GM23338 (cell line): ENCODE data around the gene SCO2. TPM values are rescaled to one million over a fixed set of nuclear protein-coding genes. Genes with fewer than 3 reads are reported as not detected.

Source experiments
- ATAC-seq: fragments of 200-7000 bp; cut with Tn5 transposase; 3 replicates; pipeline ENCODE4 v1.9.1; 2020
- DNase-seq: peaks from one replicate; pipeline ENCODE4 v3.0.0-alpha.2; 2015; ENCODE audit warnings: low spot score
- H2AFZ ChIP-seq: fragments of 200-600 bp; sonication (generic); 2 replicates; pipeline ENCODE4 v1.8.0; 2016; ENCODE audit warnings: antibody characterized with exemption, mild to moderate bottlenecking, moderate library complexity
- H3F3A ChIP-seq: fragments of 200-600 bp; sonication (generic); replicated peaks from 2 replicates; pipeline ENCODE4 v1.8.0; 2017; ENCODE audit warnings: antibody characterized with exemption, mixed run types, low read depth
- H3K27ac ChIP-seq: fragments of 200-600 bp; sonication (generic); 2 replicates; pipeline ENCODE4 v1.6.1; 2016; ENCODE audit warnings: low read depth
- H3K27me3 ChIP-seq: fragments of 200-600 bp; sonication (generic); 2 replicates; pipeline ENCODE4 v1.8.0; 2016; ENCODE audit warnings: mild to moderate bottlenecking, mixed run types, moderate library complexity; ENCODE audit not compliant: insufficient read depth
- H3K36me3 ChIP-seq: fragments of 200-600 bp; sonication (generic); 2 replicates; pipeline ENCODE4 v1.8.0; 2016; ENCODE audit warnings: mild to moderate bottlenecking; ENCODE audit not compliant: insufficient read depth
- H3K4me1 ChIP-seq: fragments of 200-600 bp; sonication (generic); 2 replicates; pipeline ENCODE4 v1.8.0; 2016; ENCODE audit warnings: mild to moderate bottlenecking, moderate library complexity; ENCODE audit not compliant: insufficient read depth
- H3K4me2 ChIP-seq: fragments of 200-600 bp; sonication (generic); 2 replicates; pipeline ENCODE4 v1.7.1; 2017; ENCODE audit warnings: mixed run types
- H3K4me3 ChIP-seq: fragments of 200-600 bp; sonication (generic); 2 replicates; pipeline ENCODE4 v1.6.1; 2016; ENCODE audit warnings: mixed run types
- H3K79me2 ChIP-seq: fragments of 200-600 bp; sonication (generic); replicated peaks from 2 replicates; pipeline ENCODE4 v1.8.0; 2017; ENCODE audit warnings: mild to moderate bottlenecking; ENCODE audit not compliant: insufficient read depth
- H3K9me2 ChIP-seq: fragments of 200-600 bp; sonication (generic); 2 replicates; pipeline ENCODE4 v1.8.0; 2017; ENCODE audit not compliant: insufficient read depth
- H4K20me1 ChIP-seq: fragments of 200-600 bp; sonication (generic); replicated peaks from 2 replicates; pipeline ENCODE4 v1.8.0; 2017; ENCODE audit warnings: mild to moderate bottlenecking; ENCODE audit not compliant: insufficient read depth
- H3K27ac Mint-ChIP-seq: 2 replicates; pipeline ENCODE4 v1.8.0; 2020; ENCODE audit warnings: inconsistent platforms, mild to moderate bottlenecking, moderate library complexity, mixed read lengths
- H3K27me3 Mint-ChIP-seq: 3 replicates; pipeline ENCODE4 v1.8.0; 2022; ENCODE audit warnings: low read depth, mild to moderate bottlenecking, moderate library complexity, mixed read lengths, inconsistent platforms; ENCODE audit not compliant: insufficient read depth, poor library complexity
- H3K36me3 Mint-ChIP-seq: 3 replicates; pipeline ENCODE4 v1.8.0; 2021; ENCODE audit warnings: low read depth, mild to moderate bottlenecking, inconsistent platforms, moderate library complexity, mixed read lengths
- H3K4me1 Mint-ChIP-seq: 3 replicates; pipeline ENCODE4 v1.8.0; 2020; ENCODE audit warnings: mild to moderate bottlenecking, inconsistent platforms, mixed read lengths
- H3K4me3 Mint-ChIP-seq: 3 replicates; pipeline ENCODE4 v1.8.0; 2021; ENCODE audit warnings: moderate library complexity, mild to moderate bottlenecking, inconsistent platforms, mixed read lengths
- H3K9me3 Mint-ChIP-seq: 3 replicates; pipeline ENCODE4 v1.8.0; 2020; ENCODE audit warnings: moderate library complexity, mild to moderate bottlenecking, inconsistent platforms, mixed read lengths
- CREB1 ChIP-seq: fragments of 250-450 bp; sonication (Bioruptor Pico); IDR thresholded peaks from 2 replicates; pipeline ENCODE4 v1.5.0; 2020; ENCODE audit warnings: low read depth, mild to moderate bottlenecking, moderate library complexity
- CTCF ChIP-seq, 2 experiments: fragments of 200-600 bp in 1 of 2; sonication (generic) in 1 of 2; conservative IDR thresholded peaks; 2 replicates each; pipeline versions ENCODE4 v1.5.1 to v1.6.1; 2016 to 2017; ENCODE audit warnings: antibody characterized with exemption in 2 of 2, low read depth in 2 of 2, mild to moderate bottlenecking in 2 of 2, moderate library complexity in 1 of 2
- EZH2 ChIP-seq: fragments of 200-600 bp; sonication (generic); IDR thresholded peaks from one replicate; pipeline ENCODE4 v1.8.0; 2017; ENCODE audit warnings: antibody characterized with exemption, mild to moderate bottlenecking, low read depth; ENCODE audit not compliant: unreplicated experiment
- EZH2phosphoT487 ChIP-seq: fragments of 200-600 bp; sonication (generic); IDR thresholded peaks from one replicate; pipeline ENCODE4 v1.8.1; 2018; ENCODE audit warnings: antibody characterized with exemption; ENCODE audit not compliant: unreplicated experiment
- JUNB ChIP-seq: IDR thresholded peaks from one replicate; pipeline ENCODE4 v1.6.1; 2016; ENCODE audit warnings: antibody characterized with exemption; ENCODE audit not compliant: unreplicated experiment
- NANOG ChIP-seq: IDR thresholded peaks from 2 replicates; pipeline ENCODE4 v1.6.1; 2016; ENCODE audit warnings: antibody characterized with exemption, borderline replicate concordance
- POLR2AphosphoS5 ChIP-seq: IDR thresholded peaks from 2 replicates; pipeline ENCODE4 v1.6.1; 2016; ENCODE audit warnings: antibody characterized with exemption, low read depth
- REST ChIP-seq: IDR thresholded peaks from one replicate; pipeline ENCODE4 v1.6.1; 2018; ENCODE audit warnings: antibody characterized with exemption; ENCODE audit not compliant: unreplicated experiment
- STAT1 ChIP-seq: IDR thresholded peaks from one replicate; pipeline ENCODE4 v1.6.1; 2016; ENCODE audit warnings: antibody characterized with exemption; ENCODE audit not compliant: unreplicated experiment
- ZNF114 ChIP-seq: fragments of 250-450 bp; sonication (Bioruptor Pico); IDR thresholded peaks from 2 replicates; pipeline ENCODE4 v1.5.0; 2020; ENCODE audit warnings: mild to moderate bottlenecking, moderate library complexity
- ZNF331 ChIP-seq: fragments of 250-450 bp; sonication (Bioruptor Pico); IDR thresholded peaks from 2 replicates; pipeline ENCODE4 v1.5.0; 2020; ENCODE audit warnings: low read depth, mild to moderate bottlenecking, moderate library complexity
- polyA plus RNA-seq: library from polyadenylated mRNA; unstranded; fragments of >200 nt; fragmentation: Nextera tagmentation; extraction: Ambion mirVana; gene quantifications from 2 replicates; pipeline ENCODE4 v1.2.1, GENCODE V29; 2016
- total RNA-seq: library from RNA; depleted of rRNA; stranded (reverse); fragments of >200 nt; shearing (Covaris generic); gene quantifications from 2 replicates; pipeline ENCODE4 v1.2.3, GENCODE V29; 2014
- TF ChIP-seq, protein P1 (sequence below): fragments of 250-450 bp; sonication (Bioruptor Pico); IDR thresholded peaks from 2 replicates; pipeline ENCODE4 v1.5.0; 2020; ENCODE audit warnings: mild to moderate bottlenecking, moderate library complexity
- TF ChIP-seq, protein P2 (sequence below): IDR thresholded peaks from 2 replicates; pipeline ENCODE4 v1.6.1; 2016; ENCODE audit warnings: antibody characterized with exemption

Gene SCO2
- total and polyA plus RNA-seq, 2 experiments from 2014 or later, result 2.6 to 4.9 TPM

DNA sequence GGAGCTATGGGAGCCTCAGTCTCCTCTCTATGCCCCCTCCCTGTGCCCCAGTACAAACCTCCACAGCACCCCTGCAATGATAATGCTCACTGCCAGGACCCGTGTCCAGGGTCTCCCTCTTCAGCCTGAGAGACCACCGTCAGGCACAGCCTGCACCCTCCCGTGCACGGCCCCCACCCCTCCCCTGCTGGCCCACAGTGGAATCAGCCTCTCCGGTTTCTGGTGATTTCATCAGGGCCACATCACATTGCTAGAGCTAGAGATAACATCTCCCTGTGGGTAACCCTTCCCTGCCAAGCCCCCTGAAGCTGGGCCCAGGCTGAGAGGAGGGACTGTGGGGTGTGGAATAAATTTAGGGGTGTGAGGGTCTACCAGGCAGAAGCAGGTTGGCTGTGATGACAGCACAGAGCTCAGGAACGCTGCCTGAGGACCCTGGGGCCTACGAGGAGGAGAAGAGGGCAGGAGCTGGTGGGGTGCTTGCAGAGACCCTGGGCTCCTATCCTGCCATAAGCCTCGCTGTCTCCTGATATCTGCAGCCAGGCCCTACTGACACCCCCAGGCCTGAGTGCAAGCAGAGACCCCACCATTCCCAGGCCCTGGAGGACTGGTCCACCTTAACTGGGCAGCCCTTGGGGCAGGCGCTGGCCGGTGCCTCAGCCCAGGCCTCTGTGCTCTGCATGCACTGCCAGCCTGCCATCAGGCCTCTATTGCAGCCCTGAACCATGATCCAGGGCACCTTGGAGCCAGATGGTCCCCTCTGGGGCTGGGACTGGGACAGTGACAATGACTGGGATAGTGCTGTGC is 20.3 kb upstream of the SCO2 start, which contains the start of gene KLHDC7B:
Gene KLHDC7B (plus strand): TSS at position 378 of the 804 bp plus-strand sequence. CDS start 345 bp downstream, at position 723.
- TF ChIP-seq REST, result no peak
- no peak for TF ChIP-seq CTCF (conservative IDR thresholded peaks at IDR 0.05; ENCODE audit: low read depth in 2 of 2)
- TF ChIP-seq EZH2phosphoT487, result no peak
- no peak for TF ChIP-seq EZH2
- TF ChIP-seq JUNB, result no peak
- TF ChIP-seq, protein P1, sequence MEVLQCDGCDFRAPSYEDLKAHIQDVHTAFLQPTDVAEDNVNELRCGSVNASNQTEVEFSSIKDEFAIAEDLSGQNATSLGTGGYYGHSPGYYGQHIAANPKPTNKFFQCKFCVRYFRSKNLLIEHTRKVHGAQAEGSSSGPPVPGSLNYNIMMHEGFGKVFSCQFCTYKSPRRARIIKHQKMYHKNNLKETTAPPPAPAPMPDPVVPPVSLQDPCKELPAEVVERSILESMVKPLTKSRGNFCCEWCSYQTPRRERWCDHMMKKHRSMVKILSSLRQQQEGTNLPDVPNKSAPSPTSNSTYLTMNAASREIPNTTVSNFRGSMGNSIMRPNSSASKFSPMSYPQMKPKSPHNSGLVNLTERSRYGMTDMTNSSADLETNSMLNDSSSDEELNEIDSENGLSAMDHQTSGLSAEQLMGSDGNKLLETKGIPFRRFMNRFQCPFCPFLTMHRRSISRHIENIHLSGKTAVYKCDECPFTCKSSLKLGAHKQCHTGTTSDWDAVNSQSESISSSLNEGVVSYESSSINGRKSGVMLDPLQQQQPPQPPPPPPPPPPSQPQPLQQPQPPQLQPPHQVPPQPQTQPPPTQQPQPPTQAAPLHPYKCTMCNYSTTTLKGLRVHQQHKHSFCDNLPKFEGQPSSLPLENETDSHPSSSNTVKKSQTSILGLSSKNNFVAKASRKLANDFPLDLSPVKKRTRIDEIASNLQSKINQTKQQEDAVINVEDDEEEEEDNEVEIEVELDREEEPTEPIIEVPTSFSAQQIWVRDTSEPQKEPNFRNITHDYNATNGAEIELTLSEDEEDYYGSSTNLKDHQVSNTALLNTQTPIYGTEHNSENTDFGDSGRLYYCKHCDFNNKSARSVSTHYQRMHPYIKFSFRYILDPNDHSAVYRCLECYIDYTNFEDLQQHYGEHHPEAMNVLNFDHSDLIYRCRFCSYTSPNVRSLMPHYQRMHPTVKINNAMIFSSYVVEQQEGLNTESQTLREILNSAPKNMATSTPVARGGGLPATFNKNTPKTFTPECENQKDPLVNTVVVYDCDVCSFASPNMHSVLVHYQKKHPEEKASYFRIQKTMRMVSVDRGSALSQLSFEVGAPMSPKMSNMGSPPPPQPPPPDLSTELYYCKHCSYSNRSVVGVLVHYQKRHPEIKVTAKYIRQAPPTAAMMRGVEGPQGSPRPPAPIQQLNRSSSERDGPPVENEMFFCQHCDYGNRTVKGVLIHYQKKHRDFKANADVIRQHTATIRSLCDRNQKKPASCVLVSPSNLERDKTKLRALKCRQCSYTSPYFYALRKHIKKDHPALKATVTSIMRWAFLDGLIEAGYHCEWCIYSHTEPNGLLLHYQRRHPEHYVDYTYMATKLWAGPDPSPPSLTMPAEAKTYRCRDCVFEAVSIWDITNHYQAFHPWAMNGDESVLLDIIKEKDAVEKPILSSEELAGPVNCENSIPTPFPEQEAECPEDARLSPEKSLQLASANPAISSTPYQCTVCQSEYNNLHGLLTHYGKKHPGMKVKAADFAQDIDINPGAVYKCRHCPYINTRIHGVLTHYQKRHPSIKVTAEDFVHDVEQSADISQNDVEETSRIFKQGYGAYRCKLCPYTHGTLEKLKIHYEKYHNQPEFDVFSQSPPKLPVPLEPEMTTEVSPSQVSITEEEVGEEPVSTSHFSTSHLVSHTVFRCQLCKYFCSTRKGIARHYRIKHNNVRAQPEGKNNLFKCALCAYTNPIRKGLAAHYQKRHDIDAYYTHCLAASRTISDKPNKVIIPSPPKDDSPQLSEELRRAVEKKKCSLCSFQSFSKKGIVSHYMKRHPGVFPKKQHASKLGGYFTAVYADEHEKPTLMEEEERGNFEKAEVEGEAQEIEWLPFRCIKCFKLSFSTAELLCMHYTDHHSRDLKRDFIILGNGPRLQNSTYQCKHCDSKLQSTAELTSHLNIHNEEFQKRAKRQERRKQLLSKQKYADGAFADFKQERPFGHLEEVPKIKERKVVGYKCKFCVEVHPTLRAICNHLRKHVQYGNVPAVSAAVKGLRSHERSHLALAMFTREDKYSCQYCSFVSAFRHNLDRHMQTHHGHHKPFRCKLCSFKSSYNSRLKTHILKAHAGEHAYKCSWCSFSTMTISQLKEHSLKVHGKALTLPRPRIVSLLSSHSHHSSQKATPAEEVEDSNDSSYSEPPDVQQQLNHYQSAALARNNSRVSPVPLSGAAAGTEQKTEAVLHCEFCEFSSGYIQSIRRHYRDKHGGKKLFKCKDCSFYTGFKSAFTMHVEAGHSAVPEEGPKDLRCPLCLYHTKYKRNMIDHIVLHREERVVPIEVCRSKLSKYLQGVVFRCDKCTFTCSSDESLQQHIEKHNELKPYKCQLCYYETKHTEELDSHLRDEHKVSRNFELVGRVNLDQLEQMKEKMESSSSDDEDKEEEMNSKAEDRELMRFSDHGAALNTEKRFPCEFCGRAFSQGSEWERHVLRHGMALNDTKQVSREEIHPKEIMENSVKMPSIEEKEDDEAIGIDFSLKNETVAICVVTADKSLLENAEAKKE (CRISPR knock-in tag), result no peak
- TF ChIP-seq, protein P2, sequence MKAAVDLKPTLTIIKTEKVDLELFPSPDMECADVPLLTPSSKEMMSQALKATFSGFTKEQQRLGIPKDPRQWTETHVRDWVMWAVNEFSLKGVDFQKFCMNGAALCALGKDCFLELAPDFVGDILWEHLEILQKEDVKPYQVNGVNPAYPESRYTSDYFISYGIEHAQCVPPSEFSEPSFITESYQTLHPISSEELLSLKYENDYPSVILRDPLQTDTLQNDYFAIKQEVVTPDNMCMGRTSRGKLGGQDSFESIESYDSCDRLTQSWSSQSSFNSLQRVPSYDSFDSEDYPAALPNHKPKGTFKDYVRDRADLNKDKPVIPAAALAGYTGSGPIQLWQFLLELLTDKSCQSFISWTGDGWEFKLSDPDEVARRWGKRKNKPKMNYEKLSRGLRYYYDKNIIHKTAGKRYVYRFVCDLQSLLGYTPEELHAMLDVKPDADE, result no peak
- no peak for TF ChIP-seq ZNF331 (CRISPR knock-in tag)
- no peak for TF ChIP-seq POLR2AphosphoS5
- TF ChIP-seq STAT1, result no peak
- no peak for TF ChIP-seq ZNF114 (CRISPR knock-in tag)
- no peak for TF ChIP-seq NANOG
- TF ChIP-seq CREB1, result no peak

More for the DNA sequence above, 20.3 kb upstream of the SCO2 start, which contains the start of gene KLHDC7B:
- H3K79me2 ChIP-seq, result no peaks in the 10 kb centered on the region
- ATAC-seq, result no peak
- H3K36me3 Mint-ChIP-seq, result no peaks in the 10 kb centered on the region
- H3K4me3 Mint-ChIP-seq, result no peak within 1 kb of the TSS
- no peak within 1 kb of the TSS for H3K27ac Mint-ChIP-seq
- H3K27me3 ChIP-seq, result peaks cover 39% of the 10 kb centered on the region
- no peak within 1 kb of the TSS for H3K4me2 ChIP-seq
- H4K20me1 ChIP-seq, result no peaks in the 10 kb centered on the region
- H3K9me3 Mint-ChIP-seq, result no peaks in the 10 kb centered on the region
- H3K9me2 ChIP-seq, result no peaks in the 10 kb centered on the region
- H3F3A ChIP-seq, result peaks cover 7% of the 10 kb centered on the region; the same call in 1 of the 2 replicates
- H3K27ac ChIP-seq, result no peak within 1 kb of the TSS
- H2AFZ ChIP-seq, result no peak within 1 kb of the TSS; the same call in 1 of the 2 replicates
- no peak within 1 kb of the TSS for H3K4me3 ChIP-seq
- H3K36me3 ChIP-seq, result no peaks in the 10 kb centered on the region
- no peak for DNase-seq
- H3K4me1 Mint-ChIP-seq, result no peaks in the 10 kb centered on the region
- peaks cover 36% of the 10 kb centered on the region for H3K27me3 Mint-ChIP-seq
- no peaks in the 10 kb centered on the region; the same call in 1 of the 2 replicates for H3K4me1 ChIP-seq
